ENCODE measurements around the gene ANKRD61.
"Not testable (repeated sequence)": the region's sequence is repeated elsewhere in the genome, so short reads cannot be mapped to it uniquely, and the experiment has no call there.

Gene ANKRD61

GRCh38 chr7:6030988-6031387 lies at the start of gene ANKRD61:
Gene ANKRD61 (plus strand): TSS chr7:6031376. CDS start chr7:6031376, 0 bp downstream.
- no peak for DNase-seq

GRCh38 chr7:5987061-5987460 lies 44.1 kb upstream of the ANKRD61 start:
- not testable (repeated sequence) for DNase-seq

GRCh38 chr7:5997210-5997808 lies 33.9 kb upstream of the ANKRD61 start:
- DNase-seq = peak; percentile 61

GRCh38 chr7:6007386-6007785 lies 23.8 kb upstream of the ANKRD61 start:
- no peak for DNase-seq

- not testable (repeated sequence) for DNase-seq
These were observed 23.2 kb upstream of the ANKRD61 start for GRCh38 chr7:6007835-6008590.

GRCh38 chr7:6008668-6009611 lies 22.2 kb upstream of the ANKRD61 start, which contains the start of the genes AIMP2 and PMS2:
Gene AIMP2 (plus strand): TSS chr7:6009272. CDS start chr7:6009364, 92 bp downstream.
Gene PMS2 (minus strand): TSS chr7:6009049. CDS start chr7:6009019, 30 bp downstream.
- DNase-seq = peak; percentile 95

GRCh38 chr7:6010370-6010769 lies 20.8 kb upstream of the ANKRD61 start:
- not testable (repeated sequence) for DNase-seq

GRCh38 chr7:6011541-6011940 lies 19.6 kb upstream of the ANKRD61 start:
- DNase-seq = no peak

GRCh38 chr7:6012355-6013104 lies 18.6 kb upstream of the ANKRD61 start:
- no peak for DNase-seq

- DNase-seq = no peak
These were observed 15.1 kb upstream of the ANKRD61 start for GRCh38 chr7:6015917-6016652.

- no peak for DNase-seq
These were observed 14.6 kb upstream of the ANKRD61 start for GRCh38 chr7:6016653-6016966.

GRCh38 chr7:6020371-6021286 lies 10.5 kb upstream of the ANKRD61 start:
- DNase-seq = no peak

- DNase-seq = no peak
These were observed 8.5 kb upstream of the ANKRD61 start for GRCh38 chr7:6022707-6023106.

- no peak for DNase-seq
These were observed 7.2 kb upstream of the ANKRD61 start for GRCh38 chr7:6023974-6024435.

GRCh38 chr7:6026011-6026819 lies 5.0 kb upstream of the ANKRD61 start:
- peak; percentile 68 for DNase-seq

- no peak for DNase-seq
These were observed 4.3 kb upstream of the ANKRD61 start for GRCh38 chr7:6026820-6027311.

GRCh38 chr7:6027806-6028365 lies 3.3 kb upstream of the ANKRD61 start:
- no peak for DNase-seq

GRCh38 chr7:6028563-6028962 lies 2.6 kb upstream of the ANKRD61 start:
- DNase-seq = no peak

GRCh38 chr7:6031567-6031966 lies 391 bp downstream of the ANKRD61 start:
- DNase-seq = no peak

Data from CD4-positive, alpha-beta T cell treated with Interleukin-4 for 4 hours (primary cell).